Measurements from ENCODE around the gene SLC47A2. TPM values are rescaled to one million over a fixed set of nuclear protein-coding genes. Genes with fewer than 3 reads are reported as not detected.

Gene SLC47A2
- total RNA-seq, 1 experiment from 2014 or later, result not detected

DNA sequence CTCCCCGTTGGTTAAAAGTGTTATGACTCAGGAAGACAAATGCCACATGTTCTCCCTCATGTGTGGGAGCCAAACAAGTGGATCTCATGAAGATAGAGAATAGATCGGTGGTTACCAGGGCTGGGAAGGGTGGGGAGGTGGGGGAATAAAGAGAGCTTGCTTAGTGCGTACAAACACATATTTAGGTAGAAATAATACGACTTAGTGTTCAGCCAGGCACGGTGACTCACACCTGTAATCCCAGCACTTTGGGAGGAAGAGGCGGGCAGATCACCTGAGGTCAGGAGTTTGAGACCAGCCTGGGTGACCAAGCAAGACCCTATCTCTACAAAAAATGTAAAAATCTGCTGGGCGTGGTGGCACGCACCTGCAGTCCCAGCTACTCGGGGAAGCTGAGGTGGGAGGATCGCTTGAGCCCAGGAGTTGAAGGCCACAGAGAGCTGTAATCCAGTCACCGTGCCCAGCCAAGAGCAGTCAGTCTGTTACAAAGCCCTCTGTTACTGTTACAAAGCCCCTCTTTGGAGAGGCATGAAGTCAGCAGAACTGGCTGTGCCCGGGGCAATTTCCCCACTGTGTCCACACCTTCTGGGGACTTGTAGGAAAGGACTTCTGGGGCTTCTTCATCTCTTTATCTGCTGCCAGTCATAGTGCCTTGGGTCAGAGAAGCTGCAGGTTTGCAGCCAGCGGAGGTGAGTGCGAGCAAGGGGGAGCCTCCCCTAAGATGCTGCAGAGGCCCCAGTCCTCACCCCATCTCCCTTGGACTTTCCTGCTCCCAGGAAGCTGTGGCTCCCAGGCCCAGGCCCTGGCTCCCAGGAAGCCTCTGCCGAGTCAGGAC lies 36.0 kb upstream of the SLC47A2 start:
- Histone ChIP-seq H3K4me3 (ENCODE audit: low read depth in 2 of 2, low read length in 2 of 2) (no peak overlapping the region), H3K27ac (ENCODE audit: low read length) (peak overlapping the region; percentile 75), H3K9me3 (ENCODE audit: control insufficient read depth, insufficient read depth, low read depth, low read length) (no peaks in the 10 kb centered on the region), H3K4me1 (ENCODE audit: control insufficient read depth, insufficient read depth, low read length) (peaks cover 13% of the 10 kb centered on the region), H3K27me3 (ENCODE audit: control insufficient read depth, insufficient read depth, low read length) (no peaks in the 10 kb centered on the region), H3K36me3 (ENCODE audit: control insufficient read depth, insufficient read depth, low read length) (no peaks in the 10 kb centered on the region)
- in situ Hi-C loops (cut with HindIII; ENCODE audit: low pct_unique_long_range_greater_than_20kb, low sequenced_read_pairs) (no loop called here), intact Hi-C loops (cut with micrococcal nuclease; ENCODE audit: unreplicated experiment) (no loop called here)
- no peak for TF ChIP-seq REST (IDR thresholded peaks at IDR 0.05; ENCODE audit: insufficient read depth in 1 of 2, low read depth in 2 of 2, low read length in 1 of 2)
- no peak for TF ChIP-seq POLR2AphosphoS5 (IDR thresholded peaks at IDR 0.05; ENCODE audit: low read depth, low read length)
- TF ChIP-seq SIN3A (IDR thresholded peaks at IDR 0.05; ENCODE audit: borderline replicate concordance, insufficient read depth, low read depth, low read length), result no peak
- no peak for TF ChIP-seq TCF7L2 (IDR thresholded peaks at IDR 0.05; ENCODE audit: low read depth, low read length)
- TF ChIP-seq, protein P1, sequence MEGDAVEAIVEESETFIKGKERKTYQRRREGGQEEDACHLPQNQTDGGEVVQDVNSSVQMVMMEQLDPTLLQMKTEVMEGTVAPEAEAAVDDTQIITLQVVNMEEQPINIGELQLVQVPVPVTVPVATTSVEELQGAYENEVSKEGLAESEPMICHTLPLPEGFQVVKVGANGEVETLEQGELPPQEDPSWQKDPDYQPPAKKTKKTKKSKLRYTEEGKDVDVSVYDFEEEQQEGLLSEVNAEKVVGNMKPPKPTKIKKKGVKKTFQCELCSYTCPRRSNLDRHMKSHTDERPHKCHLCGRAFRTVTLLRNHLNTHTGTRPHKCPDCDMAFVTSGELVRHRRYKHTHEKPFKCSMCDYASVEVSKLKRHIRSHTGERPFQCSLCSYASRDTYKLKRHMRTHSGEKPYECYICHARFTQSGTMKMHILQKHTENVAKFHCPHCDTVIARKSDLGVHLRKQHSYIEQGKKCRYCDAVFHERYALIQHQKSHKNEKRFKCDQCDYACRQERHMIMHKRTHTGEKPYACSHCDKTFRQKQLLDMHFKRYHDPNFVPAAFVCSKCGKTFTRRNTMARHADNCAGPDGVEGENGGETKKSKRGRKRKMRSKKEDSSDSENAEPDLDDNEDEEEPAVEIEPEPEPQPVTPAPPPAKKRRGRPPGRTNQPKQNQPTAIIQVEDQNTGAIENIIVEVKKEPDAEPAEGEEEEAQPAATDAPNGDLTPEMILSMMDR (IDR thresholded peaks at IDR 0.05), result no peak
- no TSS peak for BruUV-seq (replicated peaks)
- ChIA-PET CTCF (interaction anchor here (0.5 to 1.6 kb wide), 3 partner anchors 10 to 204 kb away, joined by 3 to 7 read pairs (median 3); no protein-coding TSS in a partner anchor), POLR2A (no interaction called here)
- no peak for DNase-seq (ENCODE audit: low read depth, low spot score)
- no peak; the same call in 1 of the 2 replicates for ATAC-seq

GRCh38 chr17:19750835-19751234 lies 34.5 kb upstream of the SLC47A2 start:
- ChIA-PET POLR2A (no interaction called here), CTCF (no interaction called here)
- intact Hi-C loops (cut with micrococcal nuclease; ENCODE audit: unreplicated experiment) (no loop called here), in situ Hi-C loops (cut with HindIII; ENCODE audit: low pct_unique_long_range_greater_than_20kb, low sequenced_read_pairs) (no loop called here)
- BruUV-seq (replicated peaks), result no TSS peak
- Histone ChIP-seq H3K4me1 (ENCODE audit: control insufficient read depth, insufficient read depth, low read length) (peaks cover 13% of the 10 kb centered on the region), H3K36me3 (ENCODE audit: control insufficient read depth, insufficient read depth, low read length) (no peaks in the 10 kb centered on the region), H3K4me3 (ENCODE audit: low read depth in 2 of 2, low read length in 2 of 2) (no peak overlapping the region), H3K9me3 (ENCODE audit: control insufficient read depth, insufficient read depth, low read depth, low read length) (no peaks in the 10 kb centered on the region), H3K27me3 (ENCODE audit: control insufficient read depth, insufficient read depth, low read length) (no peaks in the 10 kb centered on the region), H3K27ac (ENCODE audit: low read length) (no peak overlapping the region)
- DNase-seq (ENCODE audit: low read depth, low spot score) (no peak), ATAC-seq (no peak)
- TF ChIP-seq, protein P1 (IDR thresholded peaks at IDR 0.05), result no peak
- TF ChIP-seq REST (IDR thresholded peaks at IDR 0.05; ENCODE audit: insufficient read depth in 1 of 2, low read depth in 2 of 2, low read length in 1 of 2) (no peak), POLR2AphosphoS5 (IDR thresholded peaks at IDR 0.05; ENCODE audit: low read depth, low read length) (no peak), TCF7L2 (IDR thresholded peaks at IDR 0.05; ENCODE audit: low read depth, low read length) (no peak), SIN3A (IDR thresholded peaks at IDR 0.05; ENCODE audit: borderline replicate concordance, insufficient read depth, low read depth, low read length) (no peak)
